Progenitor cell of endocrine pancreas (in vitro differentiated cells): ENCODE data around the gene DSG3. TPM values are rescaled to one million over a fixed set of nuclear protein-coding genes. Genes with fewer than 3 reads are reported as not detected.
A peak's percentile ranks its signal among the peaks of the same experiment; 100 is the strongest.

ENCODE experiments used
- DNase-seq: peaks from one replicate; pipeline ENCODE4 v3.0.0; 2021; ENCODE audit warnings: low spot score; ENCODE audit not compliant: unreplicated experiment
- H3K27ac Mint-ChIP-seq: 2 replicates; pipeline ENCODE4 v1.8.0; 2021; ENCODE audit warnings: mild to moderate bottlenecking, moderate library complexity, mixed read lengths
- H3K27me3 Mint-ChIP-seq: 2 replicates; pipeline ENCODE4 v1.8.0; 2021; ENCODE audit warnings: mixed read lengths
- H3K36me3 Mint-ChIP-seq: 2 replicates; pipeline ENCODE4 v1.8.0; 2022; ENCODE audit warnings: mixed read lengths; ENCODE audit not compliant: insufficient read depth
- H3K4me1 Mint-ChIP-seq: 2 replicates; pipeline ENCODE4 v1.8.0; 2021; ENCODE audit warnings: low read depth, mixed read lengths
- H3K4me3 Mint-ChIP-seq: 2 replicates; pipeline ENCODE4 v1.8.0; 2021; ENCODE audit warnings: low read depth, mild to moderate bottlenecking, moderate library complexity, mixed read lengths
- H3K9me3 Mint-ChIP-seq: 2 replicates; pipeline ENCODE4 v1.8.0; 2021; ENCODE audit warnings: low read depth, mixed read lengths
- CTCF ChIP-seq: fragments of 200-600 bp; sonication (generic); IDR thresholded peaks from one replicate; pipeline ENCODE4 v1.5.0; 2021; ENCODE audit warnings: antibody characterized with exemption, mild to moderate bottlenecking; ENCODE audit not compliant: unreplicated experiment
- total RNA-seq: library from RNA; stranded (reverse); gene quantifications from 2 replicates; pipeline ENCODE4 v1.2.1, GENCODE V29; 2021

The DSG3 gene
- total RNA-seq, 1 donor from 2014 or later, result not detected

GRCh38 chr18:31424383-31424988 is 23.1 kb upstream of the DSG3 start:
- no peaks in the 10 kb centered on the region for H3K9me3 Mint-ChIP-seq
- H3K4me1 Mint-ChIP-seq, result peaks cover 9% of the 10 kb centered on the region
- no peaks in the 10 kb centered on the region for H3K27me3 Mint-ChIP-seq
- DNase-seq, result no peak
- H3K27ac Mint-ChIP-seq, result no peak overlapping the region
- H3K36me3 Mint-ChIP-seq, result no peaks in the 10 kb centered on the region
- no peak overlapping the region for H3K4me3 Mint-ChIP-seq
- TF ChIP-seq CTCF, result peak; percentile 87

DNA sequence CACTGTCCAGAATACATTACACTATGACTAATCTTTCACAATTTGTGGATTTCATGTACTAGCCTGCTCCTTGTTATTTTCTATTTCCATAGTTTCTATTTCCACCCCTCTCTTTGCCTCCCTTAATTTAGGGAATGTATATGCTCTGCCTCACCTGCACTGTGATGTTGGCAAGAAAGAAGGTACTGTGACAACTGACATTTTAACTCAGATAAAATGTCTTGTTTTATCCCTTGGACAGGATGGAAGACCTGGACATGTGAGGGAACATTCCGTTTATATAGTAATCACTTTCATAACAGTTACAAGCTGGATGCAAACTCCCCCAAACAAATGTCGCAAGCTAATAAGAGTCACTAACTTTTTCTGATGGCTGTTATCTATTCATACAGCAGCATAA is 21.5 kb upstream of the DSG3 start:
- no peaks in the 10 kb centered on the region for H3K36me3 Mint-ChIP-seq
- H3K27ac Mint-ChIP-seq, result no peak overlapping the region
- no peak overlapping the region for H3K4me3 Mint-ChIP-seq
- no peak for TF ChIP-seq CTCF
- no peak for DNase-seq
- no peaks in the 10 kb centered on the region for H3K9me3 Mint-ChIP-seq
- H3K4me1 Mint-ChIP-seq, result peaks cover 1% of the 10 kb centered on the region
- H3K27me3 Mint-ChIP-seq, result no peaks in the 10 kb centered on the region

DNA sequence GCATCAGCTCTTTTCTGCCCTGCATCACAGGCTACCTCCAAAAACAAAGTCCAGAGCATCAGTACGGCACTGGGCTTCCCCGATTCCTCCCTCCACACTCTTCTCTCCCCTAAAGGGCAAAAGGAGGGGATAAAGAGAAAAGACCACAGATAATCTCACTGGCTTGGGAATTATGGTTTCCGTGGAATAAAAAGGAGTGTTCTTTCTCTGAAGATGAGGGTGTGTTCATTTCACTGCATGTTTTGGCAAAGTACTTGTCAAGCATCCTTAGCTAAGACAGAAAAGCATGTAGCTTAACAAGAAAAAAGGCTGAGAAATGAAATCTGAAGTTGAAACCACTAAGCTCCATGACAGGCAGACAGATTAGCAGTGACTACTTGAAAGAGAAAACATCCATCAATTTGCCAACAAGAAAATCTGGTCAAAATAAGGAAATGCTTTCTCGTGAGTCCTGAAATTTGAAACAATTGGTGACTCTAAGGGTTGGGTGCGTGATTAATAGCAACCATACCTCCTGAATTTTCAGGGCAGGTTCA is 20.6 kb upstream of the DSG3 start:
- H3K27ac Mint-ChIP-seq, result no peak overlapping the region
- no peaks in the 10 kb centered on the region for H3K27me3 Mint-ChIP-seq
- no peak for DNase-seq
- H3K9me3 Mint-ChIP-seq, result peaks cover under 1% of the 10 kb centered on the region
- TF ChIP-seq CTCF, result no peak
- H3K4me1 Mint-ChIP-seq, result peaks cover 1% of the 10 kb centered on the region
- no peak overlapping the region for H3K4me3 Mint-ChIP-seq
- no peaks in the 10 kb centered on the region for H3K36me3 Mint-ChIP-seq

GRCh38 chr18:31428211-31428610 is 19.3 kb upstream of the DSG3 start:
- DNase-seq, result no peak
- Mint-ChIP-seq H3K27me3 (no peaks in the 10 kb centered on the region), H3K36me3 (peaks cover 2% of the 10 kb centered on the region), H3K9me3 (peaks cover 11% of the 10 kb centered on the region), H3K4me1 (peaks cover 1% of the 10 kb centered on the region), H3K27ac (no peak overlapping the region), H3K4me3 (no peak overlapping the region)
- TF ChIP-seq CTCF, result no peak

DNA sequence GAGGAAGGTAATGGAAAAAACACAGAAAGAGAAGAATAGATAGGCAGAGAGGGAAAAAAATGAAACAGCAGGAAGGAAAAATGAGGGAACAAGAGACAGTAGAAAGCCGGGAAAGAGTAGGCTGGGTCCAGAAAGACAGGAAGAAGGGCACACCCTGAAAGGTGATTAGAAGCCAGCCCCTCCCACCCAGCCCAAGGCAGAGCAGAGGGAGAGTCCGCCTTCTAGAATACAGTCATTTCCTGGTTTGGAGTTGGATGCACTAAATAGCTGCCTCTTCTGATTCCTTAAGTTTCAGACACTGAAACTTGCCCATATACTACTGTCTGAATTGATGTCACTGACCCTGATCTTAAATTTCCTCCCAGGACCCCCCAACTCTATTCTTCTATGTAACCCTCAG is 17.9 kb upstream of the DSG3 start:
- no peak for DNase-seq
- no peak overlapping the region for H3K27ac Mint-ChIP-seq

More for the DNA sequence above, 17.9 kb upstream of the DSG3 start:
- H3K4me3 Mint-ChIP-seq, result no peak overlapping the region
- H3K36me3 Mint-ChIP-seq, result peaks cover 2% of the 10 kb centered on the region
- no peaks in the 10 kb centered on the region for H3K27me3 Mint-ChIP-seq
- peaks cover 1% of the 10 kb centered on the region for H3K4me1 Mint-ChIP-seq
- peaks cover 15% of the 10 kb centered on the region for H3K9me3 Mint-ChIP-seq
- TF ChIP-seq CTCF, result no peak
